Keratinocyte (primary cell): ENCODE results near the gene GJA9.

Source experiments
- CTCF ChIP-seq, 3 experiments: IDR thresholded peaks in 1 of 3; conservative IDR thresholded peaks in 1 of 3; optimal IDR thresholded peaks in 1 of 3; 2 replicates in 2 of 3; 3 replicates in 1 of 3; pipeline versions ENCODE3 to v1.5.1; 2011; ENCODE audit warnings: low read length in 3 of 3, mild to moderate bottlenecking in 3 of 3, moderate library complexity in 2 of 3, control low read depth in 1 of 3, inconsistent platforms in 1 of 3; ENCODE audit not compliant: insufficient read depth in 2 of 3; ENCODE audit errors: extremely low read depth in 1 of 3
- EZH2 ChIP-seq: IDR thresholded peaks from one replicate; pipeline ENCODE4 v1.6.1; 2012; ENCODE audit warnings: inconsistent platforms, mild to moderate bottlenecking, low read length, moderate library complexity

DNA sequence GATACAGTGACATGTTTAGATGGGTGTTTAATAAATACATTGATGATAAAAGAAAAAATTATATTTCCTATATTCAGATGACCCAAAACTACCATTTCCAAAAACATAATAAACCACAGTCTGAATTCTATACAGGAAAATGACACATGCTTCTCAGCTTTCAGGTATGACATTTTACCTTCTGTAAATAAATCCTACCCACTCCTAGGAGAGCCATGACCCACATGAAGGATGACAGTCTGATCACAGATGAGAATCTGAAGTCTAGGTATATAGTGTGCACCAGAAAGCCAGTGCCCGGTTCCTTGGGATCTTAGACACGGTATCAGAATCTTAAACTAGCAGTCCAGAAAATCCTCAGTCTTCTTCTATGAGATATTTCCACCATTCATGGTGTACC is 3.7 kb upstream of the GJA9 start:
- TF ChIP-seq CTCF (optimal IDR thresholded peaks at IDR 0.05 in 1 of 3, IDR thresholded peaks at IDR 0.05 in 1 of 3, conservative IDR thresholded peaks at IDR 0.05 in 1 of 3; ENCODE audit: extremely low read depth in 1 of 3, insufficient read depth in 2 of 3, low read length in 3 of 3) (no peak), EZH2 (no peak)
